Measurements from ENCODE around the gene EML6. TPM values are rescaled to one million over a fixed set of nuclear protein-coding genes. Genes with fewer than 3 reads are reported as not detected.

The EML6 gene
- total RNA-seq, 4 donors from 2014 or later: 0.51 to 1.1 (median 0.61) TPM

GRCh38 chr2:54680397-54681041 lies 42.9 kb upstream of the EML6 start:
- TF ChIP-seq CTCF (IDR thresholded peaks at IDR 0.05; ENCODE audit: low read depth): no peak

- no peak for TF ChIP-seq CTCF (IDR thresholded peaks at IDR 0.05; ENCODE audit: low read depth)
These were observed 42.0 kb upstream of the EML6 start for GRCh38 chr2:54681416-54681815.

- no peak for TF ChIP-seq CTCF (IDR thresholded peaks at IDR 0.05; ENCODE audit: low read depth)
These were observed 39.9 kb upstream of the EML6 start for GRCh38 chr2:54683596-54683995.

- no peak for TF ChIP-seq CTCF (IDR thresholded peaks at IDR 0.05; ENCODE audit: low read depth)
These were observed 38.1 kb upstream of the EML6 start for GRCh38 chr2:54685263-54685775.

- no peak for TF ChIP-seq CTCF (IDR thresholded peaks at IDR 0.05; ENCODE audit: low read depth)
These were observed 35.8 kb upstream of the EML6 start for GRCh38 chr2:54687595-54688152.

GRCh38 chr2:54691445-54692135 lies 31.9 kb upstream of the EML6 start:
- no peak for TF ChIP-seq CTCF (IDR thresholded peaks at IDR 0.05; ENCODE audit: low read depth)

- no peak for TF ChIP-seq CTCF (IDR thresholded peaks at IDR 0.05; ENCODE audit: low read depth)
These were observed 30.9 kb upstream of the EML6 start for GRCh38 chr2:54692556-54692955.
